Measurements from ENCODE around the gene POU6F2. TPM values are rescaled to one million over a fixed set of nuclear protein-coding genes. Genes with fewer than 3 reads are reported as not detected.

Gene POU6F2
- total RNA-seq, 1 experiment from 2014 or later = 0.90 TPM

GRCh38 chr7:39069896-39070881, 92.5 kb downstream of the POU6F2 start:
- Histone ChIP-seq H3K27me3 (ENCODE audit: control insufficient read depth, insufficient read depth, low read length) (no peaks in the 10 kb centered on the region), H3K36me3 (replicated peaks; ENCODE audit: control insufficient read depth, insufficient read depth, low read length) (no peaks in the 10 kb centered on the region), H3K4me3 (ENCODE audit: insufficient read depth, low read depth, low read length) (no peak overlapping the region)
- DNase-seq = no peak

- DNase-seq = no peak
- no peak overlapping the region for H3K4me3 ChIP-seq (ENCODE audit: insufficient read depth, low read depth, low read length)
- no peaks in the 10 kb centered on the region for H3K27me3 ChIP-seq (ENCODE audit: control insufficient read depth, insufficient read depth, low read length)
- no peaks in the 10 kb centered on the region for H3K36me3 ChIP-seq (replicated peaks; ENCODE audit: control insufficient read depth, insufficient read depth, low read length)
Measured at GRCh38 chr7:39071116-39071515, 93.4 kb downstream of the POU6F2 start.

- H3K4me3 ChIP-seq (ENCODE audit: insufficient read depth, low read depth, low read length) = no peak overlapping the region
- no peaks in the 10 kb centered on the region for H3K27me3 ChIP-seq (ENCODE audit: control insufficient read depth, insufficient read depth, low read length)
- peak; percentile 12 for DNase-seq
- H3K36me3 ChIP-seq (replicated peaks; ENCODE audit: control insufficient read depth, insufficient read depth, low read length) = no peaks in the 10 kb centered on the region
Measured at GRCh38 chr7:39073432-39073831, 95.7 kb downstream of the POU6F2 start.

- no peaks in the 10 kb centered on the region for H3K27me3 ChIP-seq (ENCODE audit: control insufficient read depth, insufficient read depth, low read length)
- H3K4me3 ChIP-seq (ENCODE audit: insufficient read depth, low read depth, low read length) = no peak overlapping the region
- no peaks in the 10 kb centered on the region for H3K36me3 ChIP-seq (replicated peaks; ENCODE audit: control insufficient read depth, insufficient read depth, low read length)
- DNase-seq = no peak
Measured at GRCh38 chr7:39075210-39075609, 97.5 kb downstream of the POU6F2 start.

GRCh38 chr7:39083781-39084180, 106.1 kb downstream of the POU6F2 start:
- Histone ChIP-seq H3K36me3 (replicated peaks; ENCODE audit: control insufficient read depth, insufficient read depth, low read length) (no peaks in the 10 kb centered on the region), H3K27me3 (ENCODE audit: control insufficient read depth, insufficient read depth, low read length) (no peaks in the 10 kb centered on the region), H3K4me3 (ENCODE audit: insufficient read depth, low read depth, low read length) (no peak overlapping the region)
- DNase-seq = no peak

- Histone ChIP-seq H3K27me3 (ENCODE audit: control insufficient read depth, insufficient read depth, low read length) (no peaks in the 10 kb centered on the region), H3K4me3 (ENCODE audit: insufficient read depth, low read depth, low read length) (no peak overlapping the region), H3K36me3 (replicated peaks; ENCODE audit: control insufficient read depth, insufficient read depth, low read length) (no peaks in the 10 kb centered on the region)
- DNase-seq = no peak
Measured at GRCh38 chr7:39084349-39084748, 106.6 kb downstream of the POU6F2 start.

- Histone ChIP-seq H3K36me3 (replicated peaks; ENCODE audit: control insufficient read depth, insufficient read depth, low read length) (no peaks in the 10 kb centered on the region), H3K27me3 (ENCODE audit: control insufficient read depth, insufficient read depth, low read length) (no peaks in the 10 kb centered on the region), H3K4me3 (ENCODE audit: insufficient read depth, low read depth, low read length) (peak overlapping the region; percentile 22; the same call in 1 of the 2 replicates)
- DNase-seq = no peak
Measured at GRCh38 chr7:39085189-39085588, 107.5 kb downstream of the POU6F2 start.

GRCh38 chr7:39085590-39086049, 107.9 kb downstream of the POU6F2 start:
- no peaks in the 10 kb centered on the region for H3K27me3 ChIP-seq (ENCODE audit: control insufficient read depth, insufficient read depth, low read length)
- H3K4me3 ChIP-seq (ENCODE audit: insufficient read depth, low read depth, low read length) = peak overlapping the region; percentile 22
- no peaks in the 10 kb centered on the region for H3K36me3 ChIP-seq (replicated peaks; ENCODE audit: control insufficient read depth, insufficient read depth, low read length)
- no peak for DNase-seq

- no peak for DNase-seq
- Histone ChIP-seq H3K27me3 (ENCODE audit: control insufficient read depth, insufficient read depth, low read length) (no peaks in the 10 kb centered on the region), H3K4me3 (ENCODE audit: insufficient read depth, low read depth, low read length) (no peak overlapping the region), H3K36me3 (replicated peaks; ENCODE audit: control insufficient read depth, insufficient read depth, low read length) (no peaks in the 10 kb centered on the region)
Measured at GRCh38 chr7:39086638-39087360, 109.1 kb downstream of the POU6F2 start.

- DNase-seq = no peak
- Histone ChIP-seq H3K4me3 (ENCODE audit: insufficient read depth, low read depth, low read length) (no peak overlapping the region), H3K36me3 (replicated peaks; ENCODE audit: control insufficient read depth, insufficient read depth, low read length) (no peaks in the 10 kb centered on the region), H3K27me3 (ENCODE audit: control insufficient read depth, insufficient read depth, low read length) (no peaks in the 10 kb centered on the region)
Measured at GRCh38 chr7:39088730-39089593, 111.3 kb downstream of the POU6F2 start.

- DNase-seq = no peak
- H3K27me3 ChIP-seq (ENCODE audit: control insufficient read depth, insufficient read depth, low read length) = no peaks in the 10 kb centered on the region
- H3K36me3 ChIP-seq (replicated peaks; ENCODE audit: control insufficient read depth, insufficient read depth, low read length) = no peaks in the 10 kb centered on the region
- no peak overlapping the region for H3K4me3 ChIP-seq (ENCODE audit: insufficient read depth, low read depth, low read length)
Measured at GRCh38 chr7:39091145-39091544, 113.4 kb downstream of the POU6F2 start.

GRCh38 chr7:39091774-39092173, 114.1 kb downstream of the POU6F2 start:
- no peak for DNase-seq
- Histone ChIP-seq H3K36me3 (replicated peaks; ENCODE audit: control insufficient read depth, insufficient read depth, low read length) (no peaks in the 10 kb centered on the region), H3K4me3 (ENCODE audit: insufficient read depth, low read depth, low read length) (no peak overlapping the region), H3K27me3 (ENCODE audit: control insufficient read depth, insufficient read depth, low read length) (no peaks in the 10 kb centered on the region)

- DNase-seq = no peak
Measured at GRCh38 chr7:39094731-39095130, 117.0 kb downstream of the POU6F2 start.

More at GRCh38 chr7:39094731-39095130, 117.0 kb downstream of the POU6F2 start:
- H3K36me3 ChIP-seq (replicated peaks; ENCODE audit: control insufficient read depth, insufficient read depth, low read length) = no peaks in the 10 kb centered on the region
- no peaks in the 10 kb centered on the region for H3K27me3 ChIP-seq (ENCODE audit: control insufficient read depth, insufficient read depth, low read length)
- H3K4me3 ChIP-seq (ENCODE audit: insufficient read depth, low read depth, low read length) = no peak overlapping the region

Measured in H7 (cell line).